ENCODE measurements around the gene NELFB. TPM values are rescaled to one million over a fixed set of nuclear protein-coding genes. Genes with fewer than 3 reads are reported as not detected.

The NELFB gene
- total and polyA plus RNA-seq, 4 donors: 4.7 to 24.6 (median 18.1) TPM

DNA sequence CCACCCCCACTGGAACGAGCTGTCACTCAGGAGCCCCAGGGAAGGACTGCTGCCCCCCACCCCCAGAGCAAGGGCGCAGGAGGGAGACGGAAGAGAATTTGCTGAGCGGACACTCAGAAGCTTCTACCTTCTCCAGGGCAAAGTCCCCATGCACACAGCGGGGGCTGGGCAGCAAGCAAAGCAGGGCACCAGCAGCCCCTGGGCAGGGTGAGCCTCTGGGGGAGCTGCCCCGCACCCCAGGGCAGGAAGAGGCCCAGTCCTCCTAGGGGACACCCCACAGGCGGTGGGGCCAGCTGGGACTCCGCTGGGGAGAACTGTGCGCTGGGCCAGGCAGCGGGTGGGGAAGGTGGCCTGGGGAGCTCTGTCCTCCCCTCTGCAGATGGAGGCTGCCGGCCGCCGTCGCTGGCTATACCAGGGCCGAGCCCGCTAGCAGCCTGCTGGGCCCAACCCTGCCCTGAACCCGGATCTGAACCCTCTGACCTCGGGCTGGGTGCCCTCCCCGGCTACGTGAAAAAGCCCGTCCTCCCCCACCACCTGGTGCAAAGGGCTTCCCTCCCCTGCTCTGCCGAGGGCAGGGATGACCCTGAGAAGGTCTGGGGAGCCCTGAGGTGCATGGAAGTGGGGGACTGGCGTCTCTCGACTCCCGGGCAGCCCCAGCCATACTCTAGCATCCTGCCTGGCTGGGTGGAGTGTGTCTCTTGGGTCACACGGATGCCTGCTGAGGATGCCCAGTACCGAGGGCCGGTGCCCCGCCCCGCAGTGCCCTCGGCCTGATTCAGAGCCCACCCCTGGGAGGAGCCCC, 25.0 kb upstream of the NELFB start (continued):
- TF ChIP-seq, protein P1, sequence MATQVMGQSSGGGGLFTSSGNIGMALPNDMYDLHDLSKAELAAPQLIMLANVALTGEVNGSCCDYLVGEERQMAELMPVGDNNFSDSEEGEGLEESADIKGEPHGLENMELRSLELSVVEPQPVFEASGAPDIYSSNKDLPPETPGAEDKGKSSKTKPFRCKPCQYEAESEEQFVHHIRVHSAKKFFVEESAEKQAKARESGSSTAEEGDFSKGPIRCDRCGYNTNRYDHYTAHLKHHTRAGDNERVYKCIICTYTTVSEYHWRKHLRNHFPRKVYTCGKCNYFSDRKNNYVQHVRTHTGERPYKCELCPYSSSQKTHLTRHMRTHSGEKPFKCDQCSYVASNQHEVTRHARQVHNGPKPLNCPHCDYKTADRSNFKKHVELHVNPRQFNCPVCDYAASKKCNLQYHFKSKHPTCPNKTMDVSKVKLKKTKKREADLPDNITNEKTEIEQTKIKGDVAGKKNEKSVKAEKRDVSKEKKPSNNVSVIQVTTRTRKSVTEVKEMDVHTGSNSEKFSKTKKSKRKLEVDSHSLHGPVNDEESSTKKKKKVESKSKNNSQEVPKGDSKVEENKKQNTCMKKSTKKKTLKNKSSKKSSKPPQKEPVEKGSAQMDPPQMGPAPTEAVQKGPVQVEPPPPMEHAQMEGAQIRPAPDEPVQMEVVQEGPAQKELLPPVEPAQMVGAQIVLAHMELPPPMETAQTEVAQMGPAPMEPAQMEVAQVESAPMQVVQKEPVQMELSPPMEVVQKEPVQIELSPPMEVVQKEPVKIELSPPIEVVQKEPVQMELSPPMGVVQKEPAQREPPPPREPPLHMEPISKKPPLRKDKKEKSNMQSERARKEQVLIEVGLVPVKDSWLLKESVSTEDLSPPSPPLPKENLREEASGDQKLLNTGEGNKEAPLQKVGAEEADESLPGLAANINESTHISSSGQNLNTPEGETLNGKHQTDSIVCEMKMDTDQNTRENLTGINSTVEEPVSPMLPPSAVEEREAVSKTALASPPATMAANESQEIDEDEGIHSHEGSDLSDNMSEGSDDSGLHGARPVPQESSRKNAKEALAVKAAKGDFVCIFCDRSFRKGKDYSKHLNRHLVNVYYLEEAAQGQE (IDR thresholded peaks at IDR 0.05): no peak
- no peak for TF ChIP-seq FOXA1 (IDR thresholded peaks at IDR 0.05)
- TF ChIP-seq YY1 (IDR thresholded peaks at IDR 0.05): no peak
- TF ChIP-seq HNF4G (IDR thresholded peaks at IDR 0.05): no peak

DNA sequence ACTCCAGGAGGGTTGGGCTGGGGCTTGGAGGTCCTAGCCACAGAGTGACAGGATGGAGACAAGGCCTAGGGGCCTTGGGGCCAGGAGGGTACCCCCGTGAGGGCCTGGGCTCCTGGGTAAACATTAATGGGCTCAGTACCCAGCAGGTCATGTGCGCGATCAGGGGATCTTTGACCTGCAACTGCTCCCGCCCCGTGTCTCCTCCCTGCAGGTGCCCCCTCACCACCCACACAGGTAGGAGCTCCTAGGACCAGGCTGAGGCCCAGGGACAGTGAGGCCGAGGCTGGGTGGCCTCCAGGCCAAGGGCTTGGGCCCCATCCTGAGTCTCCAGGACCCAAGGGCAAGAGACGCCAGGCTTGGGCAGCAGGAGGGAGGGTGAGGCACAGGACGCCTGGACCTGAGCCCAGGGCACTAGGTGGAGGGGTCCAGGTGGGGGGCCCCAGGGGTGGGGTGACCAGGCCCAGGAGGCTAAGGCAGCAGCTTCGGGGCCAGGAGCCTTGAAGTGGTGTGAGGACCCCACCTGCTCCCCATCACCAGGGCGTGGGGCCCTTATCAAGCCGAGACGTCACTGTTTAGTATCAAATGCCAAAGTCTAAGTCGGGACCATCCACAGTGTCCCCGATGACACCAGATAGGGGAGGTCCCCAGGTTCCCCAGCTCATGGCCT, 24.3 kb upstream of the NELFB start, which contains the start of gene SLC34A3:
Gene SLC34A3 (plus strand): TSS at position 197 of the 667 bp plus-strand sequence. CDS start 802 bp downstream, outside the sequence.
- H3K27me3 ChIP-seq (ENCODE audit: control insufficient read depth in 4 of 4, insufficient read depth in 4 of 4, low read length in 3 of 4): no peaks in the 10 kb centered on the region
- H3K9me3 ChIP-seq (ENCODE audit: control insufficient read depth in 4 of 4, low read length in 3 of 4): no peaks in the 10 kb centered on the region
- H3K27ac ChIP-seq (ENCODE audit: low read depth in 1 of 2, low read length in 2 of 2): no peak within 1 kb of the TSS
- TF ChIP-seq EGR1 (IDR thresholded peaks at IDR 0.05; ENCODE audit: low read depth in 2 of 2) (no peak), NR2F2 (IDR thresholded peaks at IDR 0.05) (no peak), HNF4A (conservative IDR thresholded peaks at IDR 0.05) (no peak), YY1 (IDR thresholded peaks at IDR 0.05) (no peak), FOXA1 (IDR thresholded peaks at IDR 0.05) (no peak), FOXA2 (IDR thresholded peaks at IDR 0.05) (no peak), RXRA (IDR thresholded peaks at IDR 0.05) (no peak), TAF1 (conservative IDR thresholded peaks at IDR 0.05) (no peak), SP1 (IDR thresholded peaks at IDR 0.05) (no peak), JUND (IDR thresholded peaks at IDR 0.05) (no peak)
- TF ChIP-seq, protein P1 (IDR thresholded peaks at IDR 0.05): no peak
- TF ChIP-seq, protein P2, sequence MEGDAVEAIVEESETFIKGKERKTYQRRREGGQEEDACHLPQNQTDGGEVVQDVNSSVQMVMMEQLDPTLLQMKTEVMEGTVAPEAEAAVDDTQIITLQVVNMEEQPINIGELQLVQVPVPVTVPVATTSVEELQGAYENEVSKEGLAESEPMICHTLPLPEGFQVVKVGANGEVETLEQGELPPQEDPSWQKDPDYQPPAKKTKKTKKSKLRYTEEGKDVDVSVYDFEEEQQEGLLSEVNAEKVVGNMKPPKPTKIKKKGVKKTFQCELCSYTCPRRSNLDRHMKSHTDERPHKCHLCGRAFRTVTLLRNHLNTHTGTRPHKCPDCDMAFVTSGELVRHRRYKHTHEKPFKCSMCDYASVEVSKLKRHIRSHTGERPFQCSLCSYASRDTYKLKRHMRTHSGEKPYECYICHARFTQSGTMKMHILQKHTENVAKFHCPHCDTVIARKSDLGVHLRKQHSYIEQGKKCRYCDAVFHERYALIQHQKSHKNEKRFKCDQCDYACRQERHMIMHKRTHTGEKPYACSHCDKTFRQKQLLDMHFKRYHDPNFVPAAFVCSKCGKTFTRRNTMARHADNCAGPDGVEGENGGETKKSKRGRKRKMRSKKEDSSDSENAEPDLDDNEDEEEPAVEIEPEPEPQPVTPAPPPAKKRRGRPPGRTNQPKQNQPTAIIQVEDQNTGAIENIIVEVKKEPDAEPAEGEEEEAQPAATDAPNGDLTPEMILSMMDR (IDR thresholded peaks at IDR 0.05; ENCODE audit: low read depth, low read length, missing input control): no peak
- TF ChIP-seq, protein P3, sequence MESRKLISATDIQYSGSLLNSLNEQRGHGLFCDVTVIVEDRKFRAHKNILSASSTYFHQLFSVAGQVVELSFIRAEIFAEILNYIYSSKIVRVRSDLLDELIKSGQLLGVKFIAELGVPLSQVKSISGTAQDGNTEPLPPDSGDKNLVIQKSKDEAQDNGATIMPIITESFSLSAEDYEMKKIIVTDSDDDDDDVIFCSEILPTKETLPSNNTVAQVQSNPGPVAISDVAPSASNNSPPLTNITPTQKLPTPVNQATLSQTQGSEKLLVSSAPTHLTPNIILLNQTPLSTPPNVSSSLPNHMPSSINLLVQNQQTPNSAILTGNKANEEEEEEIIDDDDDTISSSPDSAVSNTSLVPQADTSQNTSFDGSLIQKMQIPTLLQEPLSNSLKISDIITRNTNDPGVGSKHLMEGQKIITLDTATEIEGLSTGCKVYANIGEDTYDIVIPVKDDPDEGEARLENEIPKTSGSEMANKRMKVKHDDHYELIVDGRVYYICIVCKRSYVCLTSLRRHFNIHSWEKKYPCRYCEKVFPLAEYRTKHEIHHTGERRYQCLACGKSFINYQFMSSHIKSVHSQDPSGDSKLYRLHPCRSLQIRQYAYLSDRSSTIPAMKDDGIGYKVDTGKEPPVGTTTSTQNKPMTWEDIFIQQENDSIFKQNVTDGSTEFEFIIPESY (IDR thresholded peaks at IDR 0.05): no peak
- TF ChIP-seq, protein P4, sequence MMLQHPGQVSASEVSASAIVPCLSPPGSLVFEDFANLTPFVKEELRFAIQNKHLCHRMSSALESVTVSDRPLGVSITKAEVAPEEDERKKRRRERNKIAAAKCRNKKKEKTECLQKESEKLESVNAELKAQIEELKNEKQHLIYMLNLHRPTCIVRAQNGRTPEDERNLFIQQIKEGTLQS (IDR thresholded peaks at IDR 0.05): no peak
- DNase-seq (ENCODE audit: low spot score): no peak
- H3K4me3 ChIP-seq (ENCODE audit: low read depth in 1 of 3, low read length in 3 of 3): no peak within 1 kb of the TSS
- no peaks in the 10 kb centered on the region for H3K36me3 ChIP-seq (ENCODE audit: control insufficient read depth in 4 of 4, insufficient read depth in 3 of 4, low read depth in 1 of 4, low read length in 3 of 4)
- H3K9ac ChIP-seq (ENCODE audit: low read depth in 1 of 2, low read length in 2 of 2): no peak within 1 kb of the TSS
- 69% methylated on average over 14 of the region's 14 CpGs for WGBS
- peaks cover 0 to 4% (median 0%) of the 10 kb centered on the region in 4 donors for H3K4me1 ChIP-seq (ENCODE audit: control insufficient read depth in 4 of 4, insufficient read depth in 4 of 4, low read length in 3 of 4)
